HL-60 (cell line): ENCODE data around the gene KLHL25.
A peak's percentile ranks its signal among the peaks of the same experiment; 100 is the strongest.

Experiments
- DNase-seq, 2 experiments: peaks; one replicate each; pipeline ENCODE4 v3.0.0-alpha.2; 2010 to 2020; ENCODE audit warnings: low read depth in 1 of 2, low spot score in 1 of 2
- H3K27ac ChIP-seq: fragments of 250-450 bp; sonication (Bioruptor Pico); replicated peaks from 2 replicates; pipeline ENCODE4 v1.5.1; 2020; ENCODE audit warnings: mild to moderate bottlenecking, moderate library complexity
- H3K27me3 ChIP-seq: fragments of 250-450 bp; sonication (Bioruptor Pico); 2 replicates; pipeline ENCODE4 v1.5.1; 2021; ENCODE audit warnings: mild to moderate bottlenecking, moderate library complexity; ENCODE audit not compliant: insufficient read depth, poor library complexity, severe bottlenecking
- H3K4me3 ChIP-seq: replicated peaks from 2 replicates; pipeline ENCODE4 v1.5.1; 2011; ENCODE audit warnings: mild to moderate bottlenecking, control low read depth, low read length; ENCODE audit not compliant: insufficient read depth
- CTCF ChIP-seq: IDR thresholded peaks from one replicate; pipeline ENCODE4 v1.5.1; 2011; ENCODE audit warnings: low read length, control low read depth, inconsistent platforms; ENCODE audit not compliant: insufficient read depth
- GABPA ChIP-seq: IDR thresholded peaks from 2 replicates; pipeline ENCODE4 v1.6.1; 2012; ENCODE audit warnings: low read depth
- POLR2AphosphoS5 ChIP-seq: IDR thresholded peaks from 2 replicates; pipeline ENCODE4 v1.6.1; 2012; ENCODE audit warnings: low read depth
- SPI1 ChIP-seq: IDR thresholded peaks from 2 replicates; pipeline ENCODE4 v1.6.1; 2012; ENCODE audit warnings: low read depth, mild to moderate bottlenecking, borderline replicate concordance
- TF ChIP-seq, protein P1 (sequence below): IDR thresholded peaks from 2 replicates; pipeline ENCODE4 v1.6.1; 2012; ENCODE audit warnings: low read depth; ENCODE audit not compliant: insufficient replicate concordance

The KLHL25 gene

GRCh38 chr15:85733416-85733815 lies 61.3 kb downstream of the KLHL25 start:
- no peak overlapping the region for H3K27ac ChIP-seq
- H3K27me3 ChIP-seq: no peaks in the 10 kb centered on the region
- TF ChIP-seq SPI1 (no peak), CTCF (no peak), POLR2AphosphoS5 (no peak), GABPA (no peak)
- TF ChIP-seq, protein P1, sequence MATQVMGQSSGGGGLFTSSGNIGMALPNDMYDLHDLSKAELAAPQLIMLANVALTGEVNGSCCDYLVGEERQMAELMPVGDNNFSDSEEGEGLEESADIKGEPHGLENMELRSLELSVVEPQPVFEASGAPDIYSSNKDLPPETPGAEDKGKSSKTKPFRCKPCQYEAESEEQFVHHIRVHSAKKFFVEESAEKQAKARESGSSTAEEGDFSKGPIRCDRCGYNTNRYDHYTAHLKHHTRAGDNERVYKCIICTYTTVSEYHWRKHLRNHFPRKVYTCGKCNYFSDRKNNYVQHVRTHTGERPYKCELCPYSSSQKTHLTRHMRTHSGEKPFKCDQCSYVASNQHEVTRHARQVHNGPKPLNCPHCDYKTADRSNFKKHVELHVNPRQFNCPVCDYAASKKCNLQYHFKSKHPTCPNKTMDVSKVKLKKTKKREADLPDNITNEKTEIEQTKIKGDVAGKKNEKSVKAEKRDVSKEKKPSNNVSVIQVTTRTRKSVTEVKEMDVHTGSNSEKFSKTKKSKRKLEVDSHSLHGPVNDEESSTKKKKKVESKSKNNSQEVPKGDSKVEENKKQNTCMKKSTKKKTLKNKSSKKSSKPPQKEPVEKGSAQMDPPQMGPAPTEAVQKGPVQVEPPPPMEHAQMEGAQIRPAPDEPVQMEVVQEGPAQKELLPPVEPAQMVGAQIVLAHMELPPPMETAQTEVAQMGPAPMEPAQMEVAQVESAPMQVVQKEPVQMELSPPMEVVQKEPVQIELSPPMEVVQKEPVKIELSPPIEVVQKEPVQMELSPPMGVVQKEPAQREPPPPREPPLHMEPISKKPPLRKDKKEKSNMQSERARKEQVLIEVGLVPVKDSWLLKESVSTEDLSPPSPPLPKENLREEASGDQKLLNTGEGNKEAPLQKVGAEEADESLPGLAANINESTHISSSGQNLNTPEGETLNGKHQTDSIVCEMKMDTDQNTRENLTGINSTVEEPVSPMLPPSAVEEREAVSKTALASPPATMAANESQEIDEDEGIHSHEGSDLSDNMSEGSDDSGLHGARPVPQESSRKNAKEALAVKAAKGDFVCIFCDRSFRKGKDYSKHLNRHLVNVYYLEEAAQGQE: no peak
- H3K4me3 ChIP-seq: no peak overlapping the region
- DNase-seq: no peak

DNA sequence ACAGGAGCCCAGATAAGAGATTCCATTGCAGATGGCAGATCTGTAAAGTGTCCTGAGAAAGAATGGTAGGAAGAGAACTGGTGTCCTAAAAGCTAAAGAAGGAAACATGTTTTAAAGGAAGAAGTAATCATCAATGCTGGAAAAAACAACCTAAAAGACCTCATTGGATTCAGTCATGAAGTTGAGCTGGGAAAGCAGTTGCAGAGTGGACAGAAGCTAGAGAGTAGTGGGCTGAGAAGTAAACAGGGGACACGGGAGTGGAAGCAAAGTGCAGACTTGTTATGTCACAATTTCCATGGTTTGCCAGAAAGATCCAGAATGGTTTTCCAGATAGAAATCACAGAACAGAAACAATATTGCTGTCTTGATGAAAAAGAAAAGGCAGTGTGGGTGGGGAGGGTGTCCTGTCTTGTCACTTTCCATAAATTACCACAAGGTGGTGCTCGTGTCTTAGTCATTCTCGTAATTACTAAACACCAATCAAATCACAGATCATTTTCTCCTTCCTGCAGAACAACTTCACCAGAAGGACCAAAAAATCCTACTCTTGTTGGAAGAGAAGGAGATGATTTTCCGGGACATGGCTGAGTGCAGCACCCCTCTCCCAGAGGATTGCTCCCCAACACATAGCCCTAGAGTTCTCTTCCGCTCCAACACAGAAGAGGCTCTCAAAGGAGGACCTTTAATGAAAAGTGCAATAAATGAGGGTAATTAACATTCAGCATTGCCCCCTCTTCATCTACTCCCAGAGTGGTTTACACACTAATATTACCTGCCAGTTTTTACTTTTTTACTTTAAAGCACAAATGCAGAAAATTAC lies 64.5 kb downstream of the KLHL25 start:
- TF ChIP-seq CTCF: peak; percentile 41
- TF ChIP-seq, protein P1: no peak
- no peak overlapping the region for H3K27ac ChIP-seq
- DNase-seq: peak in 1 of 2 experiments; percentile 44

GRCh38 chr15:85727068-85727467 lies 67.7 kb downstream of the KLHL25 start:
- TF ChIP-seq GABPA (no peak), POLR2AphosphoS5 (no peak), CTCF (no peak)
- Histone ChIP-seq H3K4me3 (no peak overlapping the region), H3K27ac (no peak overlapping the region), H3K27me3 (no peaks in the 10 kb centered on the region)
- DNase-seq: no peak

More for the DNA sequence above, 64.5 kb downstream of the KLHL25 start:
- no peaks in the 10 kb centered on the region for H3K27me3 ChIP-seq
- H3K4me3 ChIP-seq: no peak overlapping the region

DNA sequence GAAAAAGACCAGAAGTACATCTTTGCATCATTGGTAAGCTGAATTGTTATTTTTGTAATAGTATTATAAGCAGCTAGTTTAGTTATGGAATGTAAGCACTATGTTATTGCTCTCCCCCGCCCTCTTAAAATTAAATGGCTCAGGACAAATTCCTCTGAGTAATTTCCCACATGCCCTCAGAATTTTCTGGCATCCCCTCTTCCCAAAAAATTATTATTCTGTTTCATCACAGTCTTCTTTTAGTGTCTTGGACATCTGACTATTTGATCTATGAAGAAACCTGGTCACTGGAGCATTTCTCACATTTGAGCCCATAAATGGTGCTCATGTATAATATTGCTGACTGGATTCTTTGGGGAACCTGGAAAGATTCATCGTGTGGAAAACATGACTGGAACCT lies 68.3 kb downstream of the KLHL25 start:
- TF ChIP-seq GABPA (no peak), POLR2AphosphoS5 (no peak), SPI1 (no peak), CTCF (no peak)
- TF ChIP-seq, protein P1: no peak
- H3K27ac ChIP-seq: no peak overlapping the region
- no peak for DNase-seq
- no peaks in the 10 kb centered on the region for H3K27me3 ChIP-seq
- H3K4me3 ChIP-seq: no peak overlapping the region
